ENCODE measurements around the gene PDK2. TPM values are rescaled to one million over a fixed set of nuclear protein-coding genes. Genes with fewer than 3 reads are reported as not detected.

Gene PDK2
- total and polyA plus RNA-seq, 2 donors (not counting 1 experiment from before 2014, with no cell fraction given) = 19.2 to 41.0 TPM

GRCh38 chr17:50072130-50072529, 23.0 kb upstream of the PDK2 start:
- Histone ChIP-seq H3K79me2 (ENCODE audit: control insufficient read depth, insufficient read depth, low read length) (peaks cover 14% of the 10 kb centered on the region), H4K20me1 (ENCODE audit: control insufficient read depth, extremely low read depth, insufficient read depth, low read length) (no peaks in the 10 kb centered on the region), H3K36me3 (ENCODE audit: control insufficient read depth, insufficient read depth, low read length) (peaks cover 44% of the 10 kb centered on the region)

GRCh38 chr17:50072925-50073324, 22.2 kb upstream of the PDK2 start:
- Histone ChIP-seq H3K4me1 (ENCODE audit: control insufficient read depth, extremely low read depth, insufficient read depth, low read length) (no peaks in the 10 kb centered on the region), H3K27ac (ENCODE audit: insufficient read depth, low read length) (no peak overlapping the region), H2AFZ (ENCODE audit: low read length) (no peak overlapping the region), H3K4me2 (ENCODE audit: extremely low read depth, insufficient read depth, low read length) (no peak overlapping the region), H3K9me3 (ENCODE audit: control insufficient read depth, insufficient read depth, low read depth, low read length) (no peaks in the 10 kb centered on the region), H4K20me1 (ENCODE audit: control insufficient read depth, extremely low read depth, insufficient read depth, low read length) (no peaks in the 10 kb centered on the region), H3K36me3 (ENCODE audit: control insufficient read depth, insufficient read depth, low read length) (peaks cover 49% of the 10 kb centered on the region), H3K79me2 (ENCODE audit: control insufficient read depth, insufficient read depth, low read length) (peaks cover 6% of the 10 kb centered on the region), H3K27me3 (ENCODE audit: control insufficient read depth, insufficient read depth, low read length) (no peaks in the 10 kb centered on the region), H3K9ac (ENCODE audit: insufficient read depth, low read length) (no peak overlapping the region), H3K4me3 (replicated peaks in 1 of 4; ENCODE audit: control extremely low read depth in 1 of 4, insufficient read depth in 1 of 4, low read depth in 3 of 4, low read length in 4 of 4) (no peak overlapping the region)
- TF ChIP-seq CTCF (conservative IDR thresholded peaks at IDR 0.05 in 1 of 2, IDR thresholded peaks at IDR 0.05 in 1 of 2; ENCODE audit: low read depth in 1 of 2, low read length in 2 of 2) (no peak), EZH2 (IDR thresholded peaks at IDR 0.05; ENCODE audit: low read length, missing control alignments) (no peak)
- DNase-seq (ENCODE audit: low read depth in 2 of 2) = peak in 1 of 2 donors; percentile 53

More at GRCh38 chr17:50072130-50072529, 23.0 kb upstream of the PDK2 start:
- no peak overlapping the region for H3K27ac ChIP-seq (ENCODE audit: insufficient read depth, low read length)
- no peak overlapping the region for H3K9ac ChIP-seq (ENCODE audit: insufficient read depth, low read length)
- no peaks in the 10 kb centered on the region for H3K27me3 ChIP-seq (ENCODE audit: control insufficient read depth, insufficient read depth, low read length)
- no peak for TF ChIP-seq EZH2 (IDR thresholded peaks at IDR 0.05; ENCODE audit: low read length, missing control alignments)
- TF ChIP-seq CTCF (conservative IDR thresholded peaks at IDR 0.05 in 1 of 2, IDR thresholded peaks at IDR 0.05 in 1 of 2; ENCODE audit: low read depth in 1 of 2, low read length in 2 of 2) = no peak
- no peak for DNase-seq (ENCODE audit: low read depth in 2 of 2)
- H3K4me2 ChIP-seq (ENCODE audit: extremely low read depth, insufficient read depth, low read length) = no peak overlapping the region
- H3K9me3 ChIP-seq (ENCODE audit: control insufficient read depth, insufficient read depth, low read depth, low read length) = no peaks in the 10 kb centered on the region
- H3K4me1 ChIP-seq (ENCODE audit: control insufficient read depth, extremely low read depth, insufficient read depth, low read length) = no peaks in the 10 kb centered on the region
- no peak overlapping the region for H3K4me3 ChIP-seq (replicated peaks in 1 of 4; ENCODE audit: control extremely low read depth in 1 of 4, insufficient read depth in 1 of 4, low read depth in 3 of 4, low read length in 4 of 4)
- H2AFZ ChIP-seq (ENCODE audit: low read length) = no peak overlapping the region

GRCh38 chr17:50074227-50074626, 20.9 kb upstream of the PDK2 start:
- Histone ChIP-seq H3K9me3 (ENCODE audit: control insufficient read depth, insufficient read depth, low read depth, low read length) (no peaks in the 10 kb centered on the region), H4K20me1 (ENCODE audit: control insufficient read depth, extremely low read depth, insufficient read depth, low read length) (no peaks in the 10 kb centered on the region), H2AFZ (ENCODE audit: low read length) (no peak overlapping the region), H3K9ac (ENCODE audit: insufficient read depth, low read length) (no peak overlapping the region), H3K4me2 (ENCODE audit: extremely low read depth, insufficient read depth, low read length) (no peak overlapping the region), H3K36me3 (ENCODE audit: control insufficient read depth, insufficient read depth, low read length) (peaks cover 54% of the 10 kb centered on the region), H3K27ac (ENCODE audit: insufficient read depth, low read length) (no peak overlapping the region), H3K79me2 (ENCODE audit: control insufficient read depth, insufficient read depth, low read length) (peaks cover 2% of the 10 kb centered on the region), H3K4me1 (ENCODE audit: control insufficient read depth, extremely low read depth, insufficient read depth, low read length) (no peaks in the 10 kb centered on the region), H3K27me3 (ENCODE audit: control insufficient read depth, insufficient read depth, low read length) (no peaks in the 10 kb centered on the region), H3K4me3 (replicated peaks in 1 of 4; ENCODE audit: control extremely low read depth in 1 of 4, insufficient read depth in 1 of 4, low read depth in 3 of 4, low read length in 4 of 4) (no peak overlapping the region)
- DNase-seq (ENCODE audit: low read depth in 2 of 2) = no peak
- no peak for TF ChIP-seq CTCF (conservative IDR thresholded peaks at IDR 0.05 in 1 of 2, IDR thresholded peaks at IDR 0.05 in 1 of 2; ENCODE audit: low read depth in 1 of 2, low read length in 2 of 2)

Measured in fibroblast of lung (primary cell).